Lung microvascular endothelial cell (primary cell): ENCODE measurements around the gene CHIC2. TPM values are rescaled to one million over a fixed set of nuclear protein-coding genes. Genes with fewer than 3 reads are reported as not detected.

Source experiments
- total RNA-seq: library from RNA; depleted of rRNA; stranded (reverse); fragments of >200 nt; gene quantifications from 2 replicates; pipeline ENCODE4 v1.2.1, GENCODE V29; 2014

The CHIC2 gene
- total RNA-seq, 1 donor from 2014 or later: 95.0 TPM

Other genes starting within 250 kb of the CHIC2 start
- gene GSX2, start 35.6 kb upstream of the CHIC2 start, total RNA-seq: not detected in 2 replicates
- 0.20 and 0.44 TPM in 2 replicates for gene PDGFRA, start 164.7 kb upstream of the CHIC2 start, total RNA-seq